CD4-positive, alpha-beta T cell treated with Interleukin-4 for 4 hours (primary cell): ENCODE results near the gene OR14I1.
"Not testable (repeated sequence)": the region's sequence is repeated elsewhere in the genome, so short reads cannot be mapped to it uniquely, and the experiment has no call there.

Source experiments
- DNase-seq: peaks from one replicate; pipeline ENCODE4 v3.0.0-alpha.2; 2020

OR14I1 gene

GRCh38 chr1:248686815-248687214 lies 15.8 kb downstream of the OR14I1 start:
- peak; percentile 3 for DNase-seq

DNA sequence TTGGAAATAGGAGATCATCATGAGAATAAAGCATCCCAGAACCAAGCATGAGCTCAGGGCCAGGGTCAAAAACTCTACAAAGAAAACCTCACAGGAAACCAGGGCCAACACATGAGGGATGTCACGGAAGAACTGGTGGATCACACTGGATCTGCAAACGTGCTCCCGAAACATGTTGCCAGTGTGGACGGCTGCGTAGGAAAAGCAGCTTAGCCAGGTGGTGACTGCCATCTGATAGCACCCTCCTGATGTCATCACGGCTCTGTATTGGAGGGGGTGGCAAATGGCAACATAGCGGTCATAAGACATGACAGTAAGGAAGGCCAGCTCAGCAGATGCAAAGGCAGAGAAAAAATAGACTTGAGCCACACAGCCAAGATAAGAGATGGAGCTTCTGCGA lies 20.9 kb downstream of the OR14I1 start:
- DNase-seq, result no peak

DNA sequence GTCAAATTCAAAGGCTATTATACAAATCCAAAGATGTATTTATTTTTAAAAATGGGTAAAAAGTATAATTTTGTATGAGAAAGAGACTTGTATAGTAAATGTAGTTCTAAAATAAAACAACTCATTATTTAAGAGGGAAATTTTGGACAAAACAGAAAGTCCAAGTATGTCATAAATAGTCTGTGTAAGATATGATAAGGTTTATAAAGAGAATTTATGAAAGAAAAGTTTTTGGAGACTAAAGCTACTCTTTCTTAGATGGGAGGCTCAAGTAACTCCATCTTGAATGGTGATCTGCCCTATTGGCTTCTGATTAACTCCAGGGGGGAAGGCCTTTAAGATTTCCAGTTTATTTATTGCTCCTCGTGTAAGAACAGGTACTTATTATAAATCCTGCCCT lies 32.6 kb downstream of the OR14I1 start:
- DNase-seq, result no peak

- DNase-seq, result not testable (repeated sequence)
Measured at GRCh38 chr1:248663453-248664328, 38.9 kb downstream of the OR14I1 start.

GRCh38 chr1:248656797-248657196 lies 45.8 kb downstream of the OR14I1 start:
- DNase-seq, result not testable (repeated sequence)

GRCh38 chr1:248655354-248655753 lies 47.2 kb downstream of the OR14I1 start, which contains the start of gene OR2T27:
Gene OR2T27 (minus strand): TSS chr1:248655528. CDS start chr1:248650884, 4,644 bp downstream.
- not testable (repeated sequence) for DNase-seq
